OCI-LY7 (cell line): ENCODE results near the gene NUDT21. TPM values are rescaled to one million over a fixed set of nuclear protein-coding genes. Genes with fewer than 3 reads are reported as not detected.

Experiments used
- BruUV-seq: library from RNA; stranded (reverse); fragments of 400-500 nt; replicated peaks from 2 replicates; lab custom pipeline; 2021; lab: Mats Ljungman, UMichigan
- CTCF ChIA-PET: fragments of 300-600 bp; sonication (Branson Sonifier 250); formaldehyde crosslinking; loops from one replicate; lab custom pipeline; 2022; ENCODE audit warnings: antibody characterized with exemption; ENCODE audit not compliant: unreplicated experiment; lab: Charles Lee
- POLR2A ChIA-PET: fragments of 300-600 bp; sonication (Branson Sonifier 250); formaldehyde crosslinking; loops from one replicate; lab custom pipeline; 2022; ENCODE audit warnings: antibody characterized with exemption; lab: Charles Lee
- DNase-seq: peaks from one replicate; pipeline ENCODE4 v3.0.0-alpha.2; 2015; ENCODE audit warnings: low spot score
- H2AFZ ChIP-seq: fragments of 200-600 bp; sonication (generic), shearing (Covaris generic); 2 replicates; pipeline ENCODE4 v1.6.1; 2014; ENCODE audit warnings: mild to moderate bottlenecking, antibody characterized with exemption, low read length, moderate library complexity
- H3K27ac ChIP-seq: fragments of 200-600 bp; sonication (generic); 2 replicates; pipeline ENCODE4 v1.5.1; 2014; ENCODE audit warnings: mixed run types, low read depth, mild to moderate bottlenecking, moderate library complexity, low read length, inconsistent platforms; ENCODE audit not compliant: poor library complexity, severe bottlenecking
- H3K36me3 ChIP-seq: fragments of 200-600 bp; sonication (generic); 2 replicates; pipeline ENCODE4 v1.6.1; 2014; ENCODE audit warnings: mild to moderate bottlenecking, antibody characterized with exemption, low read length, moderate library complexity, mixed read lengths; ENCODE audit not compliant: insufficient read depth
- H3K4me1 ChIP-seq: fragments of 200-600 bp; sonication (generic); 2 replicates; pipeline ENCODE4 v1.5.1; 2014; ENCODE audit warnings: mild to moderate bottlenecking, low read length; ENCODE audit not compliant: insufficient read depth, poor library complexity, severe bottlenecking
- H3K4me2 ChIP-seq: fragments of 200-600 bp; sonication (generic); 2 replicates; pipeline ENCODE4 v1.6.1; 2014; ENCODE audit warnings: mild to moderate bottlenecking, low read length
- H3K4me3 ChIP-seq: fragments of 200-600 bp; sonication (generic); 2 replicates; pipeline ENCODE4 v1.5.1; 2014; ENCODE audit warnings: mild to moderate bottlenecking, low read depth, low read length; ENCODE audit not compliant: poor library complexity, severe bottlenecking
- H3K79me2 ChIP-seq: fragments of 200-600 bp; sonication (generic); 2 replicates; pipeline ENCODE4 v1.6.1; 2016; ENCODE audit warnings: low read depth, mild to moderate bottlenecking, low read length, moderate library complexity, mixed read lengths; ENCODE audit not compliant: insufficient read depth
- H3K9me2 ChIP-seq: fragments of 200-600 bp; sonication (generic); 2 replicates; pipeline ENCODE4 v1.6.1; 2016; ENCODE audit warnings: mild to moderate bottlenecking, low read length, mixed read lengths; ENCODE audit not compliant: insufficient read depth
- H3K9me3 ChIP-seq: fragments of 200-600 bp; sonication (generic); 2 replicates; pipeline ENCODE4 v1.6.1; 2014; ENCODE audit warnings: mild to moderate bottlenecking, mixed run types, low read length, mixed read lengths
- H4K20me1 ChIP-seq: fragments of 200-600 bp; sonication (generic); 2 replicates; pipeline ENCODE4 v1.6.1; 2014; ENCODE audit warnings: mild to moderate bottlenecking, antibody characterized with exemption, low read length, moderate library complexity, mixed read lengths; ENCODE audit not compliant: insufficient read depth
- EZH2phosphoT487 ChIP-seq: fragments of 200-600 bp; sonication (generic); IDR thresholded peaks from 2 replicates; pipeline ENCODE4 v1.6.1; 2018; ENCODE audit warnings: low read depth, borderline replicate concordance, mild to moderate bottlenecking, mixed run types, antibody characterized with exemption, low read length, moderate library complexity, mixed read lengths
- intact Hi-C: fragments of 100-400 bp; cut with micrococcal nuclease; formaldehyde crosslinking; loops from one replicate; pipeline ENCODE4 v1.10.0; 2022; ENCODE audit not compliant: unreplicated experiment
- total RNA-seq, 2 experiments: library from RNA; depleted of rRNA in 1 of 2; stranded (reverse); fragments of >200 nt in 1 of 2; shearing (Covaris generic) in 1 of 2; gene quantifications; 2 replicates each; pipeline ENCODE4 v1.2.3, GENCODE V29; 2014 to 2022
- TF ChIP-seq, protein P1 (sequence below): fragments of 200-600 bp; sonication (generic); conservative IDR thresholded peaks from 2 replicates; pipeline ENCODE4 v1.5.1; 2014; ENCODE audit warnings: mild to moderate bottlenecking, antibody characterized with exemption, low read length, moderate library complexity, mixed read lengths

NUDT21 gene
- total RNA-seq, 2 experiments from 2014 or later: 229 to 273 TPM

DNA sequence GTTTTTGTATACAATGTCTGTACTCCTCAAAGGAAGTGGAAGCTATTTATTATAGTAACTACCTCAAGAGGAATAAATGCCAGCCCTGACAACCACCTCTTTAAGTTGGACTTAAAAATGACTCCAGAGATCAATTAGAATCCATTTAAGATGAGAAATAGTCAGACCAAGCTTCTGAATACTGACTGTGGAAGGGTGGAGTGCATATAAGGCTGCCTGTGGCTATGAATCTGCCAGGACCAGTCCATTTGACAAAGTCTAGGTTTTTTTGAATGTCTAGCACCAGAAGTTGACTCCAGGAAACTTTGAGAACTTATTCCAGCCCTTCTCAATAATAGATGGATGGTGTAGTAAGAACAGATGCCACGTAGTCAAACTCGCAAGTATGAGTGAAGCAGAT, 15.2 kb upstream of the NUDT21 start:
- no peak overlapping the region for H3K4me3 ChIP-seq
- no peak overlapping the region for H2AFZ ChIP-seq
- CTCF ChIA-PET: no interaction called here
- no TSS peak for BruUV-seq
- DNase-seq: no peak
- POLR2A ChIA-PET: interaction anchor here (0.8 kb wide), 1 partner anchor 21 kb away, joined by 3 read pairs; no protein-coding TSS in a partner anchor
- no peak for TF ChIP-seq EZH2phosphoT487
- TF ChIP-seq, protein P1, sequence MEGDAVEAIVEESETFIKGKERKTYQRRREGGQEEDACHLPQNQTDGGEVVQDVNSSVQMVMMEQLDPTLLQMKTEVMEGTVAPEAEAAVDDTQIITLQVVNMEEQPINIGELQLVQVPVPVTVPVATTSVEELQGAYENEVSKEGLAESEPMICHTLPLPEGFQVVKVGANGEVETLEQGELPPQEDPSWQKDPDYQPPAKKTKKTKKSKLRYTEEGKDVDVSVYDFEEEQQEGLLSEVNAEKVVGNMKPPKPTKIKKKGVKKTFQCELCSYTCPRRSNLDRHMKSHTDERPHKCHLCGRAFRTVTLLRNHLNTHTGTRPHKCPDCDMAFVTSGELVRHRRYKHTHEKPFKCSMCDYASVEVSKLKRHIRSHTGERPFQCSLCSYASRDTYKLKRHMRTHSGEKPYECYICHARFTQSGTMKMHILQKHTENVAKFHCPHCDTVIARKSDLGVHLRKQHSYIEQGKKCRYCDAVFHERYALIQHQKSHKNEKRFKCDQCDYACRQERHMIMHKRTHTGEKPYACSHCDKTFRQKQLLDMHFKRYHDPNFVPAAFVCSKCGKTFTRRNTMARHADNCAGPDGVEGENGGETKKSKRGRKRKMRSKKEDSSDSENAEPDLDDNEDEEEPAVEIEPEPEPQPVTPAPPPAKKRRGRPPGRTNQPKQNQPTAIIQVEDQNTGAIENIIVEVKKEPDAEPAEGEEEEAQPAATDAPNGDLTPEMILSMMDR: no peak
- H3K36me3 ChIP-seq: peaks cover 95% of the 10 kb centered on the region
- no peaks in the 10 kb centered on the region for H3K9me3 ChIP-seq
- no peaks in the 10 kb centered on the region for H3K9me2 ChIP-seq
- intact Hi-C loops: no loop called here
- no peaks in the 10 kb centered on the region for H4K20me1 ChIP-seq
- no peak overlapping the region for H3K27ac ChIP-seq
- no peak overlapping the region for H3K4me2 ChIP-seq
- H3K79me2 ChIP-seq: no peaks in the 10 kb centered on the region
- no peaks in the 10 kb centered on the region for H3K4me1 ChIP-seq

DNA sequence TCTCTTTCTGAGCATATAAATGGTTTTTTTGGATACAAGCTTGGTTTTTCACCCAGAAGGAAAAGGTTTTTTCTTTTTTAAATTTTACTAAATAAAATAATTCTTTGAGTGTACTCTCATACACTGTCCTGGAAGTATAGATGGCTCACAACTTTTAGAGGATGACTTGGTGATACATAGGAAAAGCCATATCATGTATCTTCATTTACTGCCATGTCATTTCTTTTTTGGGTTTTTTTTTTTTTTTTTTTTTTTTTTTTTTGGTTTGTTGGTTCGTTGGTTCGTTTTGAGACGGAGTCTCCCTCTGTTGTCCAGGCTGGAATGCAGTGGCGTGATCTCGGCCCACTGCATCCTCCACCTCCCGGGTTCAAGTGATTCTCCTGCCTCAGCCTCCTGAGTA, 12.0 kb upstream of the NUDT21 start:
- CTCF ChIA-PET: no interaction called here
- no TSS peak for BruUV-seq
- H3K9me2 ChIP-seq: no peaks in the 10 kb centered on the region
- H3K4me3 ChIP-seq: no peak overlapping the region
- no peaks in the 10 kb centered on the region for H3K4me1 ChIP-seq
- POLR2A ChIA-PET: interaction anchor here (0.6 to 1.4 kb wide), 2 partner anchors 10 to 31 kb away, joined by 3 to 5 read pairs; no protein-coding TSS in a partner anchor
- H4K20me1 ChIP-seq: no peaks in the 10 kb centered on the region
- no peak overlapping the region for H2AFZ ChIP-seq
- H3K79me2 ChIP-seq: no peaks in the 10 kb centered on the region
- H3K4me2 ChIP-seq: no peak overlapping the region
- intact Hi-C loops: no loop called here
- H3K36me3 ChIP-seq: peaks cover 95% of the 10 kb centered on the region
- no peak overlapping the region for H3K27ac ChIP-seq
- TF ChIP-seq, protein P1: no peak
- TF ChIP-seq EZH2phosphoT487: no peak
- no peak for DNase-seq
- H3K9me3 ChIP-seq: no peaks in the 10 kb centered on the region

DNA sequence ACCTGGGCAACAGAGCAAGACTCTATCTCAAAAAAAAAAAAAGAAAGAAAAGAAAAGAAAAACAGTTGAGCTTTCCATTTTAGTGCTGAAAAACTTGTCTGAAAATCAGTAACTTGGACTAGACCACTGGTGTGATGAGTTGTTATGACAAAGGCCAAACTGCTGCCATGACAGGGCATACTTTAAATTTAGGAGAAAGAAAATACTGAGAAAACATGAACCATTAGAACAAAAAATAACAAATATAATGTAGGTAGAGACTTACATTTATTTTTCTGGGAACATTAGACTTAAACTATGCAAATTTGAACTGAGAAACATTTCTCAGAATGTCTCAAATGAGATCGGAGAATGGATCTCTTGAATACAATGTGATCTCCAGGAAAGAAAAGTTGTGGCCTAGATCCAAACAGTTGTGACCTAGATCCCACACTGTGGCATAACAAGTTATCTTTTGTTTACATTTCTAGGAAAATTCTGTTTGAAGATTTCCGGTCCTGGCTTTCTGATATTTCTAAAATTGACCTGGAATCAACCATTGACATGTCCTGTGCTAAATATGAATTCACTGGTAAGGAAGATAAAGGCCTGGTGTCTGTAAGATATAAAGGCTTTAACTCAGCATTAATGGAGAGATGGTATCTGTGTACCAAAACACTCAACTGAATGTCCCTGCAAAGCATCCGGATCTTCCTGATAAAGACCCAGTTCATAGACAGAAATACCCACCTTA, 11.1 kb upstream of the NUDT21 start:
- Histone ChIP-seq H4K20me1 (no peaks in the 10 kb centered on the region), H3K9me2 (no peaks in the 10 kb centered on the region), H2AFZ (no peak overlapping the region), H3K9me3 (no peaks in the 10 kb centered on the region), H3K4me2 (no peak overlapping the region), H3K79me2 (no peaks in the 10 kb centered on the region), H3K27ac (no peak overlapping the region), H3K36me3 (peaks cover 95% of the 10 kb centered on the region), H3K4me1 (no peaks in the 10 kb centered on the region), H3K4me3 (no peak overlapping the region)
- intact Hi-C loops: no loop called here
- DNase-seq: no peak
- ChIA-PET POLR2A (interaction anchor here (0.6 to 2.8 kb wide), 3 partner anchors 10 to 121 kb away, joined by 3 to 9 read pairs (median 3); partner anchors contain the start of genes NUDT21 and OGFOD1), CTCF (no interaction called here)
- TF ChIP-seq, protein P1: no peak
- no peak for TF ChIP-seq EZH2phosphoT487
- no TSS peak for BruUV-seq
